Ascending aorta (tissue), 2 donors: ENCODE data around the gene OSTM1. TPM values are rescaled to one million over a fixed set of nuclear protein-coding genes. Genes with fewer than 3 reads are reported as not detected.

ENCODE experiments used
- DNase-seq, 2 donors: peaks; one replicate each; pipeline ENCODE4 v3.0.0-alpha.2; 2019; ENCODE audit warnings: low spot score in 2 of 2
- H3K27ac ChIP-seq, 2 donors: fragments of 200-600 bp; sonication (generic); one replicate each; pipeline ENCODE4 v1.5.1; 2016 to 2017; ENCODE audit warnings: mild to moderate bottlenecking in 1 of 2
- H3K27me3 ChIP-seq: fragments of 200-600 bp; sonication (generic); one replicate; pipeline ENCODE4 v1.5.1; 2017
- H3K36me3 ChIP-seq, 2 donors: fragments of 200-600 bp; sonication (generic); one replicate each; pipeline ENCODE4 v1.5.1; 2016
- H3K4me1 ChIP-seq, 2 donors: fragments of 200-600 bp; sonication (generic); one replicate each; pipeline ENCODE4 v1.5.1; 2016 to 2017; ENCODE audit warnings: mild to moderate bottlenecking in 1 of 2
- H3K4me3 ChIP-seq, 2 donors: fragments of 200-600 bp; sonication (generic); one replicate each; pipeline ENCODE4 v1.5.1; 2016 to 2017; ENCODE audit warnings: mild to moderate bottlenecking in 1 of 2
- H3K9me3 ChIP-seq, 2 donors: fragments of 200-600 bp; sonication (generic); one replicate each; pipeline ENCODE4 v1.5.1; 2016
- CTCF ChIP-seq, 3 experiments: fragments of 200-600 bp in 2 of 3; fragments of 450-650 bp in 1 of 3; sonication (generic) in 2 of 3; IDR thresholded peaks; one replicate each; pipeline ENCODE4 v1.5.1; 2016 to 2019; ENCODE audit warnings: antibody characterized with exemption in 3 of 3, mild to moderate bottlenecking in 1 of 3, moderate library complexity in 1 of 3
- intact Hi-C: fragments of 100-400 bp; cut with DNase I; formaldehyde crosslinking; loops from one replicate; pipeline ENCODE4 v1.15.1; 2023
- total RNA-seq: library from RNA; depleted of rRNA; stranded (reverse); fragments of >200 nt; gene quantifications from one replicate; pipeline ENCODE4 v1.1.0, GENCODE V29; 2016

OSTM1 gene
- total RNA-seq, 1 donor from 2014 or later: 78.7 TPM

GRCh38 chr6:108068618-108069017 lies 5.9 kb downstream of the OSTM1 start:
- Histone ChIP-seq H3K4me1 (peaks cover 0 to 2% of the 10 kb centered on the region in 2 donors), H3K9me3 (no peaks in the 10 kb centered on the region), H3K27me3 (no peaks in the 10 kb centered on the region), H3K27ac (no peak overlapping the region), H3K4me3 (no peak overlapping the region), H3K36me3 (no peaks in the 10 kb centered on the region)
- no peak for TF ChIP-seq CTCF (IDR thresholded peaks at IDR 0.05)
- no peak for DNase-seq
- intact Hi-C loops: no loop called here

DNA sequence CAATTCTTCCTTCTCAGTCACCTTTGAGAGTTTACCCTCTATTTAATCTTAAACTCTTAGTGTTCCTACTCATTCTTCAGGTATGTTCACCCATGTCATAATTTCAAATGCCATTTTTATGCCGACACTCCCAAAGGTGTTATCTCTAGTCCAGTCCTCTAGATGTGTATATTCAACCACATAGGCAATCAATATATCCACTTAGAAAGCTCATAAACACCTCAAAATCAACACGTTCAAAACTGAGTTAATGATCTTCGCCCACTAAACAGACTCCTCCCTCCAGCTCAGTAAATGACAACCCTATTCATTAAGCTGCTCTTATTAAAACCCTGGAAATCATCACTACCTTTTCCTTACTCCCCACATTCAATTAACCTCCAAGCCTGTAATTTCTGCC lies 6.4 kb downstream of the OSTM1 start:
- no peak overlapping the region for H3K4me3 ChIP-seq
- H3K36me3 ChIP-seq: no peaks in the 10 kb centered on the region
- H3K9me3 ChIP-seq: no peaks in the 10 kb centered on the region
- H3K27me3 ChIP-seq: no peaks in the 10 kb centered on the region
- intact Hi-C loops: no loop called here
- TF ChIP-seq CTCF (IDR thresholded peaks at IDR 0.05): no peak
- DNase-seq: no peak
- no peak overlapping the region for H3K27ac ChIP-seq
- H3K4me1 ChIP-seq: no peaks in the 10 kb centered on the region

- no peak for TF ChIP-seq CTCF (IDR thresholded peaks at IDR 0.05)
- no peaks in the 10 kb centered on the region for H3K9me3 ChIP-seq
- intact Hi-C loops: no loop called here
Observed at GRCh38 chr6:108052706-108053105, 21.8 kb downstream of the OSTM1 start.

GRCh38 chr6:108051481-108051880 lies 23.1 kb downstream of the OSTM1 start:
- Histone ChIP-seq H3K27me3 (no peaks in the 10 kb centered on the region), H3K4me3 (no peak overlapping the region), H3K36me3 (peaks cover 0 to 9% of the 10 kb centered on the region in 2 donors), H3K4me1 (no peaks in the 10 kb centered on the region), H3K27ac (no peak overlapping the region), H3K9me3 (no peaks in the 10 kb centered on the region)
- no peak for DNase-seq
- no peak for TF ChIP-seq CTCF (IDR thresholded peaks at IDR 0.05)
- intact Hi-C loops: no loop called here

More at GRCh38 chr6:108052706-108053105, 21.8 kb downstream of the OSTM1 start:
- no peak overlapping the region for H3K4me3 ChIP-seq
- H3K4me1 ChIP-seq: no peaks in the 10 kb centered on the region
- H3K27me3 ChIP-seq: no peaks in the 10 kb centered on the region
- no peak for DNase-seq
- H3K27ac ChIP-seq: no peak overlapping the region
- peaks cover 0 to 4% of the 10 kb centered on the region in 2 donors for H3K36me3 ChIP-seq

DNA sequence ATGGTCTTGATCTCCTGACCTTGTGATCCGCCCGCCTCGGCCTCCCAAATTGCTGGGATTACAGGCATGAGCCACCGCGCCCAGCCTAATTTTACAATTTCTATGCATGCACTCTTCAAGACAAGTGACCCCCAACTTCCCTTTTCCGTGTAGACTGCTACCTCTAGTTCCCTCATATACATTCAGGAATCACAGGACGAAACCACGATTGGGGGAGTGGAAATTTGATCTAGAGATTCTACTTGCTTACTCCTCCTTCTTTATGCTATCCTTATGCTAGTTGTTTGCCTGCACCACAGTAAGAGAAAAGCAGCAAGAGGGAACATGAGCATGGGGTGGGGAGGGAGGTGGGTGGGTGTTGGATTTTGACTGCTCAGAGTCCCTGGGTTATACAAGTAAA lies 34.9 kb downstream of the OSTM1 start:
- Histone ChIP-seq H3K36me3 (peaks cover 18 to 58% of the 10 kb centered on the region in 2 donors), H3K4me3 (no peak overlapping the region), H3K4me1 (no peaks in the 10 kb centered on the region), H3K9me3 (no peaks in the 10 kb centered on the region), H3K27me3 (no peaks in the 10 kb centered on the region), H3K27ac (no peak overlapping the region)
- intact Hi-C loops: no loop called here
- DNase-seq: no peak
- no peak for TF ChIP-seq CTCF (IDR thresholded peaks at IDR 0.05)

DNA sequence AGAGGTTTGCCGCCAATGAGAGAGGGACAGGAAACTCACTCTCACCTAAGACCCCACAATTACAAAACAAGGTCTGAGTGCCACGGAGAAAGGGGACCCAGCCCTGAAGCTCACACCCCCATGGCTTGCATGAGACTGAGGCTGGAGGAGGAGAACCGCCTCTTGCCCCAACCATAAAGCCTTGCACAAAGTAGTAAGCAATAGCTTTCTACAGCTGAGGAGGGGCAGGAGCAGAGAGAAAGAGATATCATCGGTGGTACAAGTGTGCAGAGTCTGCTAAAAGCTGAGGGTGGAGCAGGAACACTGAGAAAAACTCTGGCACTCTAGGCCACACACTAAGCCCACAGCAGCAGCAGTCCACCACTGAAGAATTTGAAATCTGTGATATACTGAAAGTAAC lies 37.7 kb downstream of the OSTM1 start:
- Histone ChIP-seq H3K9me3 (no peaks in the 10 kb centered on the region), H3K4me1 (no peaks in the 10 kb centered on the region), H3K27ac (no peak overlapping the region), H3K36me3 (peaks cover 13 to 54% of the 10 kb centered on the region in 2 donors), H3K4me3 (no peak overlapping the region), H3K27me3 (no peaks in the 10 kb centered on the region)
- DNase-seq: no peak
- intact Hi-C loops: no loop called here
- TF ChIP-seq CTCF (IDR thresholded peaks at IDR 0.05): no peak
